Activated CD4-positive, alpha-beta T cell treated with anti-CD3 and anti-CD28 coated beads, Interleukin-2, Interleukin-6, amounts not matched to agents 100 ng/mL and 50 ng/mL, durations not matched to agents 16 hours and 8 hours (primary cell): Measurements from ENCODE around the gene DCTD.

Experiments
- DNase-seq: peaks from one replicate; pipeline ENCODE4 v3.0.0-alpha.2; 2020

The DCTD gene

GRCh38 chr4:182888891-182889290, 28.3 kb downstream of the DCTD start:
- DNase-seq: no peak

DNA sequence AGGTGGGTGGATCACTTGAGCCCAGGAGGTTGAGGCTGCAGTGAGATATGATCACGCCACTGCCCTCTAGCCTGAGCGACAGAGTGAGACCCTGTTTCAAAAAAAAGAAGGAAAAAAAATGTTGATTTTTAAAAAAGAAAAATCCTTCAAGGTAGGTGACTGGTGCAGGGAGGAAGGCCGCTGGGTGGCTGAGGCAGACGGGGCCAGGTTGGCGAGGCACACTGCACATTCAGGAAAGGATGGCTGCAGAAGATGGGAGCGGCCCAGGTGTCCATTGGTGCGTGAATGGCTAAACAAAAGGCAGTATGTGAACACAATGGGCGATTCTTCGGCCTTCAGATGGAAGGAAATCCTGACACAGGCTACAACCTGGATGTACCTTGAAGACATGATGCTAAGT, 30.4 kb downstream of the DCTD start:
- no peak for DNase-seq

DNA sequence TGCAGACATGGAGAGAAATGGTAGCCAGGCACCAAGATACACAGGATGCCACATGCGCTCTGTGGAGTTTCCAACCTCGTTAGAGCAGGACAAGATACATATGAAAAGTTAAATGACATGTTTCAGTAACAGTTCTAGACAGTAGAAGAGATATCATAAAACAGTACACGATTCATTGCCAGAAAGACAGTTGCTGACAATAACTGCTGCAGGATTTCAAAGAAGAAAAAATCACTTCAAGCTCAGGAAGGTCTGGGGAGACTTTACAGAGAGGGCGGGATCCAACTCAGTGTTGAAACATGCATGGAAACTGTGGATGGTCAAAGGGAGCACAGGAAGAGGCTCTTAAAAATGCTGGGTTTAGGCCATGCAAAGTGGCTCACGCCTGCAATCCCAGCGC, 31.0 kb downstream of the DCTD start:
- no peak for DNase-seq

DNA sequence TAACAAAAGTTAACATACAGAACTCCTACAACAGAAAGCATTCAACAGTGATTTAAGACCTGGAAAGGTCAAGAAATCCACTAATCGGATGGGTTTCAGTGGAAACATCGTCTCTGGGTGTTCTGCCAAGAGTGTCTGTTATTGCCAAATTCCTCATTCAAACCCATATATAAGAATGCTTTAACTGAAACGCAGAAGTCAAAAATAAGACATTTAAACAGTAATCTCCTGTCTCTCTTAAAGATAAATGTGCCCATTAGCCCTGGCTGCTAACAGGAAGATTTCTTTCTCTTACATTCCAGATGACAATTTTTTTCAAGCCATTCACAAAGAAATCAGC, 31.5 kb downstream of the DCTD start:
- no peak for DNase-seq

GRCh38 chr4:182885022-182885737, 32.0 kb downstream of the DCTD start:
- DNase-seq: no peak

- DNase-seq: no peak
Measured at GRCh38 chr4:182884040-182884439, 33.1 kb downstream of the DCTD start.

DNA sequence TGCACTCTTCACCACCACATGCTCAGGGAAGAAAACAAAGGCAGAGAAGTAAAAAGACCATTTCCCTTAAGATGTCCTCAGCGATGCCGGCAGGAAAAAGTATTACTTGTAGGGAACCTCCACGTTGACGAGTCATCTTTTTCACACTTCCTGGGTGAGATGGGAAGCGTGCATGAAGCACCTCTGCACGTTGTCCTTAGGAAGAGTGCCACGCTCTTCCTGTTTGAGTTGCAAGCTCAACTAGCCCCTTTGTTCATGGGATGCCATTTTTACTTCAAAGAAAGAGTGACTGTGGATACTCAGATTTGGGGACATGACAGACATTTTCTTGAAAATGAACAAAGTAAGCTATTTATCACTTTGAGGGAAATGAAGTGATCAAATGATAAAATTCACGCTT, 33.8 kb downstream of the DCTD start:
- no peak for DNase-seq

GRCh38 chr4:182881914-182882313, 35.3 kb downstream of the DCTD start:
- no peak for DNase-seq

DNA sequence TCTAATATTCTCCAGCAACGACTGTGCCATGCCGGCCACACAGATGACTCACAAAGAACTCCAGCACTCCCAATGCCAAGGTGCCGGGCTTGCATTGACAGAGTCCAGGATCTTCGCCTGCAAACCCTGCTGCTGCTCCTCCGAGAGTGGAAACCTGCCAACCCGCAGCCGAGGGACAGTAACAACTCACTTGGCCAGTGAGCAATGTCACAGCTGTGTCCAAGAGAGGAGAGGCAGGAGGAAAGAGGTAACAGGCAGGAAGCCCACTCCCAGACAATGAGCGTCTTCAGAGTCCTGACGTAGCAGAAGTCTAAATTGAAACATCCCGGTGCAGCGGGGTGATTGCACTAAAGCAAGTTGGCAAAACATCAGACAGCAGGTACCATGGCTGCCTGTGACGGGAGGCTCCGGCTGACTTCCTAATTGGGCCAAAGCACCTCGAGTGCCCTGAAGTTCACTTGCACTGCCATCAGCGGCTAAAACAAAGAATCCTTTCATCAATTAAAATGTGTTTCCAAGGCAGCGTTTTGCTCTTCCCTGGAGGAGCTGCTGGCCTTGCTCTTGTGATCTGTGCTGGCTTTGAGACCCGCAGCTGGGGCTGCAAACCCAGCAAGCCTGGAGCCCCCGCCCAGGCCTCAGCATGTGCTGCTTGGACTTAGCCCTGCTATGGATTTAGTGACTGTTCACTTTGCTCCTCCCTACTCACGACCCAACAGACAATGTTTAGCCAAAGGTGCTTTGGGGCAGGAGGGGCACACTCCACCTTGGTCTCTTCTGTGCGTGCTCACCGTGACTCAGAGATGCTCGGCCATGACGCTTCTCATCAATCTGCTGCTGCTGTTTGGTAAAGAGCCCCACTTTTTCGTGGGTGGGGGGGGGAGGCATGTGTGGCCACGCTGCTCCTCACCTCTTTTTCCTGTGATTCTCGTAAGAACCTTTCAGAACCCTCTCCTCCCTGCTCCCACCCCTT, 36.5 kb downstream of the DCTD start:
- no peak for DNase-seq

GRCh38 chr4:182879913-182880312, 37.3 kb downstream of the DCTD start:
- no peak for DNase-seq

- no peak for DNase-seq
Measured at GRCh38 chr4:182878633-182879495, 38.3 kb downstream of the DCTD start.

GRCh38 chr4:182877326-182877883, 39.8 kb downstream of the DCTD start:
- DNase-seq: no peak

DNA sequence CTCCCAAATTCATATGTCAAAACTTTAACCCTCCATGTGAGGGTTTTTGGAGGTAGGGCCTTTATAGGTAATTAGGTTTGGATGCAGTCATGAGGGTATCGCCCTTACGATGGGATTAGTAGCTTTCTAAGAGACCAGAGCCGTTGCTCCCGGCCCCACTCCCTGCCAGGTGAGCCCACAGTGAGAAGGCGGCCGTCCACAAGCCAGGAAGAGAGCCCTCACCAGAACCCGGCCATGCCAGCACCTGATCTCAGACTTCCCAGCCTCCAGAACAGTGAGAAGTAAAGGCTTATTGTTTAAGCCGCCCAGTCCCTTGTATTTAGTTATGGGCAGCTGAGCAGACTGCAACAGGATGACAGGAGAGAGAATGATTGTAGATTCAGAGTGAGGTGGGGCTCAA, 40.8 kb downstream of the DCTD start:
- DNase-seq: no peak

- DNase-seq: no peak
Measured at GRCh38 chr4:182875453-182876405, 41.5 kb downstream of the DCTD start.

GRCh38 chr4:182874797-182875345, 42.3 kb downstream of the DCTD start:
- DNase-seq: no peak

GRCh38 chr4:182874304-182874751, 42.9 kb downstream of the DCTD start:
- DNase-seq: no peak

GRCh38 chr4:182873726-182874125, 43.5 kb downstream of the DCTD start:
- DNase-seq: no peak

DNA sequence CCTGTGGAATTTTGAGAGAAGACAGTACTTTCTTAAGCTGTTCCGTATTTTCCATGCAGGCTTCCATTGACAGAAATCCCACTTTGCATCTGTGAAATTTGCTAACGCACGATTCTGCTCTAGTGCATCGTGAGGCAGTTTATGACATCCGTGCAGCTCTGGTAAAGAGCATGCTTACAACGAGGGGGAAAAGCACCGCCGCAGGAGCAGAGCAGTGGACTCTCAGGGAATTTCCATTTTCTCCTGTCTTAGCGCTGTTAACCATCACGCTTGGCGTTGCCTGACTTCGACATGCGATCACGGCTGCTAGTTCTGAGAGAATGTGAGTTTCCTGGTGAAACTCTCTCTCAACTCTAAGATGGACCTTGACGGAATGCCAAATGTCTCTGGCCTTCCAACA, 43.9 kb downstream of the DCTD start:
- DNase-seq: no peak

DNA sequence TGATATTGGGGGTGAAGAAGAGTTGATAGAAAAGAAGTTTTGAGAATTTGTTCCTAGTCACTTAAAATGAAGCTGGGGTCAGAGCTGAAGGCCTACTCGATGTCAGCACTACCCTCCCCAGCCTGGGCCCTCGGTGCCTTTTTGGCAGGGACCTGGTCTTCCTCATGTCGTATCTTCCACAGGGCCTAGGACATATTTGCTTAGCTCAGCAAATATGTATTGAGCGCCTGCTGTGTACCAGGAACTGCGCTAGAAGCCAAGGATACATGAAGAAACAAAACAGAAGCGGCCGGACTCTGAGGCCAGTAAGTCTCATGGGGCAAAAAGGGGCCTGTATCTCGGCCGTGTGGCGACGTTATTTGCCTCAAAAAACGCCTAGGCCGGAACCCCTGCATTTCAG, 44.3 kb downstream of the DCTD start:
- no peak for DNase-seq

- DNase-seq: no peak
Measured at GRCh38 chr4:182871616-182872015, 45.6 kb downstream of the DCTD start.

DNA sequence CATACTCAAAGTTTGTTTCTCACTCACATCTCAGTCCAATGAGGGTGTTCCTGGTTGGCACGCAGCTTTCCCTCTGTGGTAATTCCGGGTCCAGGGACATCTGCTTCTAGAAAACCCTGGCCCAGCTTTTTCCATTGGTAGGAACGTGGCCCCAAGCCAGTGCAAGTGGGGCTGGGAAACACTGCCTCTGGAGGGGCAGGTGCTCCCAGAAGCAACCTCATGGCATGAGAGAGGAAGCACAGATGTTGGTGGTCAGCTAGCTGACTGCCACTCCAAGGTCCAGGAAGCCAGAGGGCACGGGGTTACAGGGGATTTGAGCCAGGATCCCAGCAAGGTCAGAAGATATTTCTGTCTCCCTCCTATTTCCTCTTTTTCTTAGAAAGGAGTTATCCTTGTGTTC, 47.5 kb downstream of the DCTD start:
- no peak for DNase-seq
